NAMALWA (cell line): ENCODE data around the gene ARNT2.
"Not testable (repeated sequence)": the region's sequence is repeated elsewhere in the genome, so short reads cannot be mapped to it uniquely, and the experiment has no call there.

Experiments used
- DNase-seq: peaks from one replicate; pipeline ENCODE4 v3.0.0-alpha.2; 2015; ENCODE audit warnings: low spot score

The ARNT2 gene

DNA sequence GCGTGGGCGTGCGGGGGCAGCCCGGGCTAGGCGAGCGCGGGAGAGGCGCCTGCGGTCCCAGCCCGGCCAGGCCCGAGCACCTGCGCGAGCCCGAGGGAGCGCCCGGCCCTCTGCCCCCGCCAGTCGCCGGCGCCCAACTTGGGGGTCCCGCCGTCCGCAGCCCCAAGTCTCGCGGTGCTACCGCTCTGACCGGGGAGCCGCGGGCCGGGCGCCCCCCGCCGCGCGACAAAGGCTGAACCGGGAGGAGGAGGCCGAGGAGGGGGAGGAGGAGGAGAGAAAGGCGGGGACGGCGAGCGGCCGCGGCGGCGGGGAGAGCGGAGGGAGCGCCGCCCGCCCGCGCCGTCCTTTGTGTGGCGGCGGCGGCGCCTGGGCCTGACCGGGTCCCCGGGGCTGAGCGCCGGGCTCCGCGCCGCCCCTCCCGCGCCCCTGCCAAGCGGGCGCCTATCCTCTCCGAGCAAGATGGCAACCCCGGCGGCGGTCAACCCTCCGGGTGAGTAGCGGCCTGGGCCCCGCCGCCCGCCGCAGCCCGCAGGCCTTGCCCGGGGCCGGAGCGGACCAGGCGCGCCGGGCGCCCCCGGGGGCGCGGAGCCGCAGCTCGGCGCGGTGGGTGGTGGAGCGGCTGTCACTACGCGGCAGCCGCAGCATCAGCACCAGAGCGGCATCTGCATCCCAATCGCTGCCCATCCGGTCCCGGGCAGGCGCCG, at the start of gene ARNT2:
TSS of gene ARNT2 (plus strand) at position 326 of the 704 bp plus-strand sequence. CDS start at position 460, 134 bp downstream.
- DNase-seq: no peak

- peak; percentile 73 for DNase-seq
Observed at GRCh38 chr15:80367094-80367493, 37.1 kb upstream of the ARNT2 start.

DNA sequence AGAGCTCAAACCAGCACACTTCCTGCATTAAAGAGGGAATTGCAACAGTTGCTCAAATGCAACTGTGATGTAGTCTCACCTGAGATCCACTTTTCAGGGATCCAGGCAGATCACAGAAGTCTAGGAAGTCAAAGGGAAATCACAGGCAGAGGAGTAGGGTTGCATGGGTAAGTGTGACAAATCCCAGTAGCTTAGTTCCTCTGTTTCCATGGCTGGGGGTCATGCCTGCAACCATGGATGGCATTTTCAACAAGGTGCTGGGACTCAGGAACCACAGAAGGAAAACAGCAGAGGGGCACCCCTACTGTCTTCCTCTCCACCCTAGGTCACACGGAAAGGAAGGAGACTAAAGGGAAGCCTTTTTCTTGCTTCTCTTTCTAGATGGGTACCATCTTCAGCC, 36.5 kb upstream of the ARNT2 start:
- DNase-seq: no peak

GRCh38 chr15:80371924-80372323, 32.3 kb upstream of the ARNT2 start:
- no peak for DNase-seq

GRCh38 chr15:80374441-80374840, 29.7 kb upstream of the ARNT2 start:
- DNase-seq: no peak

DNA sequence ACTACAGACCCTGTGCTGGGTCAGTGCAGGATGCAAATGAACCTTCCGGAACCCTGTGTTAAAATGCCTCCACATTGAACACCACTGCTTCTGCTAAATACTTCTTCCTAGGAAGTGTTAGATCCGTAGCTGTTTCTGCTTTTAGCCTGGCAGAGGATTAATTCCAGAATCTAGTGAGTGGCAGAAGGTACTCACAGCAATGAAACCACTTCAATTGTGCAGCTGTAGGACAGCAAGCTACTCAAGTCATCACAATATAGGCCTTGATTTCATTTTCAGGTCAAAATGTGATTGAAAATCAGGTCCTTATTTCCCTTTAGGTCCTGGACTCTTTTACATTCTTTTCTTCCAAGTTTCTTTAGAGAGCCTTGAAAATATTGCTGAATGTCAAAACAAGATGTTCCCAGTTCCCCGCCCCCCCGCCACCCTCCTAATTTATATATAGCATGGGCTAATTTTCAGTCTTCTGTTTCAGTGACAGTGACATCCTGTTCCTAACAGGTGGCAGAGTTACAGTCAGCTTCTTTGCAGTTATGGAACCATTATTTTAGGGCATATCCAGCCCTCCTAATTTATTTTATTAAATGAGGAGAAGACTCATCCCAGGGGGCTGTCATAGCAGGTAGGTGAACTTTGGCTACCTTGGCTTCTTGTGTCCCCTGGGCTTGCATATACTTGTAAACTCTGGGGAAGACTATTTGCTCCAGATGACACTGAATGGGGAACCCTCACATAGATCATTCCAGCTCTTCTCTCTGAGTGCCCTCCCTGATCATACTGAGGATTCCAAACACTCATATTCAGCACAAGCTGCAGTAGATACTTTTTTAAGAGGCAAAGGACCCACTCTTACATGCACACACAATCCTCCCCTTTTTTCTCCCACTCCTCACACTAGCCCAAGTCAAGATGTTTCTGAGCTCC, 28.0 kb upstream of the ARNT2 start:
- no peak for DNase-seq

DNA sequence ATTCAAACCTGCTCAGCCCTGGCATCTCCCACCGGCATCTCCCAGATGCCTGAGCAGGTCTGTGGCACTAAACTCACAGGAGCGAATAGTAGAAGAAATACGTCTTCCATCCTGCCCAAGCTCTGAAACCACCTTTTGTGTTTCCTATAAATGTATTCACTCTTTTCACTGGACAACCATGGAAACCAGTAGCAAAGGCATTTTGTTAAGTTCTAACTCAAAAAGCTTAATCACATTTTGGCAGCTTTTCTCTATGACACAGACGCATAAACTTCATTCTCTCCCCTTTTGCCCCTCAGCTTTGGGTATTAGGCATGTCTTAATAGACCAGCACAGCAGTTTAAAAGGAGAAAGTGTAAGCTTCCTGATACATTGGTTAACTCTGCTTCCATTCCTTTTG, 24.5 kb upstream of the ARNT2 start:
- DNase-seq: no peak

DNA sequence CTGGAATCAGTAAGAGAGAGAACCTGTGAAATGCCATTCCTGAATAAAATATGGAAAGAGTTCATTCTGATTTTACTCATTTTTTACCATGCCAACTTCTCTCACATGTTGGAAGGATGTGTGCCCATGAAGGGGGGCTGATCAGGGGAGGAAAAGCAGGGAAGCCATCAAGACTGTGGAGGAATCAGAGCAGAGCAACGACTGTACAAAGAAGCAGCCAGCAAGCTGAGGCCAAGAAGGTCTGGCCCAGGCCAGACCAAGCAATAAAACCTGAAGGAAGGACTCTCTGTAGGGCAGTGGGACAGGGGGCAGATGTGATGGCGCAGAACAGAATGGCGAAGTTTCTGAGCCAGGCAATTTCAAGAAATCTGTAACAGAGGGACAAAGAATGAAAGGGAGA, 24.0 kb upstream of the ARNT2 start:
- no peak for DNase-seq

GRCh38 chr15:80382285-80382684, 21.9 kb upstream of the ARNT2 start:
- no peak for DNase-seq

DNA sequence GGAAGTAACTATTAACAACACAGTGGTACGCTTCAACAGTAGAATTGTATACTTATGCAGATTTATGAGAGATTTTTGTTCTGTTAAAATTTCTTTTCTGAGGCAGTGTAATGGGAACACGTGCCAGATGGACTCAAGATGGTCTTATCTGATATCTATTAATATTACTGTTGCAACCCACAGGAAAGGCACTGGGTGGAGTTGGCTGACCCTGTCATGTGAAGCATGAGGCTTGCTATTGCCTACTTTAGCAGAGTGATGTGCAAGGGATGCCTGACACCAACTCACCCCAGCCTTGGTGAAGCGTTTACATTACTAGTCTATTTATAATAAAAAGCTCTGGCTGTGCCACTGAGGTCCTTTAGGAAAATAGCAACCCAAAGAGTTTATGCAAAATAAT, 19.8 kb upstream of the ARNT2 start:
- DNase-seq: no peak

DNA sequence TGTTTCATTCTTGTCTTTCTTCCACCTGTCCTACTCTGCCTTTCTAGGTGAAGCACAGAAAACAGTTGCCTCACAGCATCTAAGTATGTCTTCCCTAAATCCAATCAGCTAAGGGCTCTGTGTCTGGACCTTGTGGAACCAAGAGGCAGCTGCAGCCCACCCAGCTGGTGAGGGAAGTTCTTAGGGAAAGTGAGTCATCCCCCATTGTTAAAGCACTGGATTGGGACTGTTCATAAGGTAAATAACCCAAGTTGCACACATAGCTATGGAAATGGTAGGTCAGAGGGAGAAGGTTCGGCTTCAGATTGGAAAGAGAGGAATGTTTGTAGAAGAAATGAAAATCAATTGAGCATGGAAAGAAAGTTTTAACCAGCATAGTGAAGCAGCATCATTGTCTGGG, 18.0 kb upstream of the ARNT2 start:
- no peak for DNase-seq

DNA sequence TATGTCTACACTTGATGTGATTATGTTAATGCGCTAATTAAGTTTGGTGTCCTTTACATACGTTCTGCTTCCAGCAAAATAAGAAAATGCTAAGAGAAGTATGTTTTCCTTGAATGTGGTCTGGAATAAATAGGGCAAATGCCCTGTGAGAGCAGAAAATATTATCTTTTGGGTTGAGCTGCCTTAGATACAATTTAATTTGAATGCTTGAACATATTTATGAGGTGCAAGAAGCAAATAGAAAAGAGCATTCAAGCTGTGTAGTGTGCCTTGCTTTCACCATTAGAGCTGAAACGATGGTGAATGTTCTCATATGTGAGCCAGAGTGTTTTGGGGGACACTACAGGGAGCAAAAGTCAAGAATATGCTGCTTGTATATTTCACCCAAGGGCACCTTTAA, 15.9 kb upstream of the ARNT2 start:
- DNase-seq: no peak

DNA sequence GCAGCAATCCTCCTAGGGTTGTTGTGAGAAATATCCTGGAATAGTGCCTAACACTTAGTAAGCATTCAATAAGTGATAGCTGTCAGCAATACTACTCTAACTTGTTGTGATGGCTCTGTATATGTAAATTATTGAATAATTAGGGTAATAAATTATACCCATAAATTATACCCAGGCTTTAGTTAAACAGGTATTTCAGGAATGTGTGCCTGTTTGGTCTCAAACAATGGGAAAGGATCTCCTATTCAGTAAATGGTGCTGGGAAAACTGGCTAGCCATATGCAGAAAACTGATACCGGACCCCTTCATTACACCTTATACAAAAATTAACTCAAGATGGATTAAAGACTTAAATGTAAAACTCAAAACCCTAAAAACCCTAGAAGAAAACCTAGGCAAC, 14.8 kb upstream of the ARNT2 start:
- DNase-seq: no peak

- not testable (repeated sequence) for DNase-seq
Observed at GRCh38 chr15:80390942-80391341, 13.2 kb upstream of the ARNT2 start.

DNA sequence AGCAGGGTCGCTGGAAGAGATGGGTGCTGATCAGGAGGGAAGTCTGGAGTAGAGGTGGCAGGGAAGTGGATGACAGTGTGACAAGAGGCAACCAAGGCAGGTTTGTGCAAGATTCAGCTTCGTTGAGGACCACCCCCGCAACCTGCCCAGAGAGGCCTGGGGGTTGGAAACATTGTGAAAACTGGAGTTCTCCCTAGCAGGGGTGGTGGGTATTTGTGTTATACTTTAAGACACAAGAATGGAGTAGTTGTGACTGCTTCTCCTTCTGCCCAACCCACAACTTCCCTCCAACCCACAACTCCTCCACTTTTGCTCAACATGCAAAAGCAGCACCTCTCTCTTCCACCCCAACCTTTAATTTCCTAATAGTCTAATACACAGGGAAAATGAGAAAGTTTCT, 8.6 kb upstream of the ARNT2 start:
- no peak for DNase-seq

DNA sequence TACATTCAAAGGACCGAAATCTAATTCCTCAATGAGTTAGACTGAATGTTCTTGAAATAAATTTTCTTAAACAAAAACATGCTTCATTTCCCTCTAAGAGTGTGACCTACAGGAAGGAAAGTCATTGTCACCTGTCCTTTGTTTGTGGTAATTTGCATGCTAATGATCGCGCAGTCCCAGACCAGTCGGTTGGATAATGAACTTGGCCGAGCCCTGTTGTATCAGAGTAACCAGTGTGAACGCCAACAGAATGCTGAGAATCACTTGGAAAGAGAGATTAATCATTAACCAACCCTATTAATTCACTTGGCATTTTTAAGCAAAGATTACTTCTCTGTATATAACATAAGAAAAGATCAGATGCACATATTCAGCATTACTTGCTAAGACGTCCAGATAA, 8.1 kb upstream of the ARNT2 start:
- no peak for DNase-seq

DNA sequence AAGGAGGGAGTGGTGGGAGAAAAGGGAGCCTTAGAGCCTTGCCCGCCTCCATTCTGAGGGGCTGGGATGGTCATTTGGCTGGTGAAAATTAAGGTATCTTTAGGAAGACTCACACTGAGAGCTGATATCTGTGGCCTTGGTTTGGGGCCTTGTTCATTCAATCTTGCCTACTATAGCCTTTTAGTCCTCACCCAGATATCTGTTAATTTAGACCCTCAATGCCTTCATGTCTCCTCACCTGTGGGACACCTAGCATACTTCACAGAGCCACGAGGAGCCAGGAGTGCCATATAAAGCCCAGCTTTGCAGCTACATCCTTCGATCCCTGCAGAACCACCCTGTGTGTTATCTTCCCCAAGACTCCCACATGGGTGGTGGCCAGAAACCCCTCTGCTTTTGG, 4.7 kb upstream of the ARNT2 start:
- no peak for DNase-seq

- DNase-seq: no peak
Observed at GRCh38 chr15:80401456-80401855, 2.7 kb upstream of the ARNT2 start.

GRCh38 chr15:80402339-80402738, 1.8 kb upstream of the ARNT2 start:
- no peak for DNase-seq

GRCh38 chr15:80403712-80404056, 498 bp upstream of the ARNT2 start:
- no peak for DNase-seq

DNA sequence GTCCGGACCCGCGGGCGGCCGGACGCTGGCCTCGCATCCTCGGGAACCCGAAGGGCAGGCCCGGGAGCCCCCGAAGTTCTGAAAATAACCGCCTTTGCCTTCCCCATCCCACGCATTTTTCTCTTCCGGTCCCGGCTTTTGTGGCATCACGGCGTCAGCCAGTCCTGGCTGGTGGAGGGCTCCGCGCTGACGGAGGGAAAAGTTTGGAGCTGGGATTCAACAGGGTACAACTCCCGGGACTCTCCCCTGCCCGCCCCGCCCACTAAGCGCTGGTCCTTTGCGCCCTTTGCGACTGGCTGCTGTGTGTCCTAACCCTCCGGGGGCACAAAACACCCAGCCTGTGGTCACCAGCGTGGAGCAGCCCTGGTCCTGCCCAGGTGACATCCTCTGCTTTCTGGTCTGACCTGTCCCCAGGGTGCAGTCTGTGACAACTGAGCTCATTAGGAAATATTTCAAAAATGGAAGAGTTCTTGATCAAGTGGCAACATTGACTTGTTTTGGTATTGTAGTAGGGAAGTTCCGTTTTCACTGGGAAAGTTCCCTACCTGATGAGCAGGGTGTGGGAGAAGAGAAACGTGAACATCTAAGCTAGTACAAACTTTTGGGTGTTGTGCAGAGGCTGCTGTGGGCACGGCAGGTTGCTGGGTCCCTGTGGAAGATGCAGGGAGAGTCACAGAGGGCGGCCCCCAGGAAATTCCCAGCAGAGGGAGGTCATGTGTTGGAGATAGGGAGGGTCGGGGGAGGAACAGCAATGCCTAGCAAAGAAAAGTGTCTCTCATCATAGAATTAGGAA, 775 bp downstream of the ARNT2 start:
- no peak for DNase-seq

GRCh38 chr15:80405554-80405850, 1.3 kb downstream of the ARNT2 start:
- no peak for DNase-seq

DNA sequence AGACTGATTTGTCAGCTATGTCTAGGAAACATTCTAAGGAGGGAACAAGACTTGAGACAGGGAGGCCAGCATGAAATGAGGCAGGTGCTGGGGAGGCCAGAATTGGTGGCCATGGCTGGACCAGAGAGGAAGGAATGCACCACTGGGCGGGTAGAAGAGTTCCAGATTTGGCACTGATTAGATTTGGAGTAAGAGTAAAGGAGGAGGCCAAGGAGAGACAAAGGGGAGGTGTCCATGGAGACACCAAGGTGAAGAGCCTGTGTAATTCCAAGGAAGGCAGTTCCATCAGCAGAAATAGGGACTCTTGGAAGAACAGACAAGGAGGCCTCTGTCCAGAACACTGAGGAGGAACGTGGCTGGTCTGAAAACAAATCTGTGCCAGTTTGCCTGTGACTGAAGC, 1.8 kb downstream of the ARNT2 start:
- DNase-seq: no peak
